Activated CD8-positive, alpha-beta memory T cell treated with anti-CD3 and anti-CD28 coated beads, Interleukin-2, amount 50 U/mL, for 24 hours (primary cell): ENCODE measurements around the gene FBXW7.

ENCODE experiments used
- DNase-seq: peaks from one replicate; pipeline ENCODE4 v3.0.0-alpha.2; 2020; ENCODE audit errors: extremely low read depth

Gene FBXW7

GRCh38 chr4:152369902-152370295 is 166.0 kb downstream of the FBXW7 start:
- DNase-seq: no peak

GRCh38 chr4:152369203-152369901 is 166.5 kb downstream of the FBXW7 start:
- no peak for DNase-seq

DNA sequence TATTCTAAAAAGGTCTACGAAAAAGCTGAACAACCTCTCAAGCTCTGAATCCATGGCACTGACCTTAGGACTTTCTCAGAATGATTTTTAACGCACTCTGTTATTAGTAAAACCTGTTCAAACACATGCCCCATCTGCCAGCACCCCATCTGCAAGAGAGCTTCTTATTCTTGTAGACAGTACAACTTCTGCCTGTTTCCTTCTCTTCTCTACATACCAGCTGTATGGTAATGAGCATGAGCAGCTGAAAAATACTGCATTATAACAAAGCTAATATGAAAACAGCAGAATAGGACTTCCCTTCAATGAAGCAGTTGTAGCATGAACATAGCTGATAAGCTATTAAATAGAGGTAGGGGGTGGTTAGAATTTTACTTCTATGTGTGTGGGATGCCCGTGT is 167.9 kb downstream of the FBXW7 start:
- DNase-seq: no peak

GRCh38 chr4:152364883-152365282 is 171.0 kb downstream of the FBXW7 start:
- no peak for DNase-seq

- no peak for DNase-seq
These were observed 171.5 kb downstream of the FBXW7 start for GRCh38 chr4:152364383-152364782.

DNA sequence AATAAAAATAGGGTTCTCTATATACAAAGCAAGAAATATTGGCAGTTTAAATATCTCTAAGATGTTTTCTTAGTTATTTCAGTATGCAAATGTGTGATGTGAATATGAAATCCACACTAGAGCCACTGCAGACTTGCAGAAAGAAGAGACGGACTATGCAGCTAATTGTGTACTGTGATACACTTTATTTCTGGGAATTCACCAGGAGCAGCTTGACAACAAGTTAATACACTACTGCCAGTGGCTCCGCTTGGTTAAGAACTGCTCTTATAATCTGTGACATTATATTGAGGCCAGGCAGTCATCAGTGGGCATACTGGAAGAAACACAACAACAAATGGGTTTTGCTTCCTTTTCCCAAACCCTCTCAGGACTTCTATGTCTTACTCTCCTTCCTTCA is 172.0 kb downstream of the FBXW7 start:
- DNase-seq: no peak

GRCh38 chr4:152363086-152363485 is 172.8 kb downstream of the FBXW7 start:
- no peak for DNase-seq

DNA sequence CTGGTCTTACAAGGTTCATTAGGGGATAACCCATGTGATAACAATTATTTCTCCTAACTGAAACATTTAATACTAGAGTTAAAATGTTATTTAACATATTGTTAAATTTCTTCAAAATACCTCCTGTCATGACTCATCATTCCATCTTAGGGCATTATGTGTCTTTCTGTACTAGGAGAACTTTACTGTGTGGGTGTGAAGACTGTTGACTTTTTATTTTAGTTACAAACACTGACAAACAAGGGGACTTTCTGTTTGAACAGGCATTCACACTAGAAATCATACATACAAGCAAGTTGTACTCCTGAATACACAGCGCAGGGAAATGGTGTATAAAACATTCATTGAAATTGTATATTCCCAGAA is 175.9 kb downstream of the FBXW7 start:
- no peak for DNase-seq

GRCh38 chr4:152359208-152360044 is 176.5 kb downstream of the FBXW7 start:
- DNase-seq: no peak

GRCh38 chr4:152357206-152357605 is 178.7 kb downstream of the FBXW7 start:
- no peak for DNase-seq

DNA sequence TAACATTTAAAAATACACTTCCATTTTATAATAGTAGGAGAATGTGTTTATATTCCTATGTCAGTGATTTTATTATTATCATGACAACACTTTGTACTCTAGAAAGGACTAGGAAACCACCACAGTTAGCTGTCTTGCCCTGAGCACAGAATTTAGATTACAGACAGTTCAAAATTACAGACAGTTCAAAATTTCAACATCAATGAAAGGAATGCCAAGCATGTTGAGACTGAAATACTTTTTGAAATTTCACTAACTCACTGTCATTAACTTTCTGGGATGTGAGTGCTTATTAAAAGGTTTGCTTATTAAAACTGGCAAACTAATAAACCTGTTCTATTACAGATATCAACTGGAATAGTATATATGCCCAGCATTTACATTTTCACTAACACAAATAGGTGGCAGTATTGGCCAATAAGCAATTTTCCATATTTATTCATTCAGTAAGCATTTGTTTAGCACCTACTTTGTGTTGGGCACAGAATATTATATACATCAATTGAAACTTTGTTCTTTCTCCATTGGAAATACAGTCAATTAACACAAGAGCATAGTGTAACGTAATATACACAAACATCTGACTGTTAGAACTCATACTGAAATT is 179.4 kb downstream of the FBXW7 start:
- DNase-seq: no peak

GRCh38 chr4:152352622-152353116 is 183.2 kb downstream of the FBXW7 start:
- no peak for DNase-seq

DNA sequence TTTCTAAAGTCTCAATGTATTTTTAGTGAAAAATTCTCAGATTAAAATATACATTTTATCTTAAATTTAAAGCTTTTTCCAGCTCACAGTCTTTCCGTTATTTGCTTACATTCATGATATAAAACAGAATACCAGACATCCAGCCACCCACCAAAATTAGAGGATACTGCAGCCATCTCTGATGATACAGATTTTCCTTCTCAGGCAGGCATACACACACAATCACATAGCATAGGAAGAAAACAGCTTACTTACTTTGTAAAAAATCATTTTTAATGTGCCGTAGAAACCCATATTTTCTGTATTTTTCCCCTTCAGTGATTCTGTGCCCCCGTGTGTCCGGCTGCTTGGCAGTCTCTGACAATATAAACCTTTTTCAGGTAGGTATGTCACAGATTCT is 183.7 kb downstream of the FBXW7 start:
- DNase-seq: no peak

GRCh38 chr4:152351080-152351479 is 184.8 kb downstream of the FBXW7 start:
- DNase-seq: no peak

- no peak for DNase-seq
These were observed 187.2 kb downstream of the FBXW7 start for GRCh38 chr4:152348670-152349069.

GRCh38 chr4:152346979-152347378 is 188.9 kb downstream of the FBXW7 start:
- no peak for DNase-seq

DNA sequence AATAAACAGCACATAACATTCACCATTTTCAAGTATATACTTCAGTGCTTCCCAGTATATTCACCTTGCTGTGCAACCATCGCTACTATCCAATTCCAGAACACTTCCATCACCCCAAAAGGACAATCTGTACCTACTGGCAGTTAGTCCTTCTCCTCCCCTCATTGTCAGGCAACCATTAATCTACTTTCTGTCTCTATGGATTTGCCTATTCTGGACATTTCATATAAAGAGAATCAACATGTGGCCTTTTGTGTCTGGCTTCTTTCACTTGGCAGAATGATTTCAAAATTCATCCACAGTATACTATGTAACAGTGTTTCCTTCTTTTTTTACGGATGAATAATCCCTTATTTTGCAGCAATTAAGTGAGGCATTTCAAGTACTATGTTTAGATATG is 189.4 kb downstream of the FBXW7 start:
- no peak for DNase-seq

GRCh38 chr4:152344001-152344400 is 191.9 kb downstream of the FBXW7 start:
- DNase-seq: no peak

- no peak for DNase-seq
These were observed 193.6 kb downstream of the FBXW7 start for GRCh38 chr4:152342293-152342692.

DNA sequence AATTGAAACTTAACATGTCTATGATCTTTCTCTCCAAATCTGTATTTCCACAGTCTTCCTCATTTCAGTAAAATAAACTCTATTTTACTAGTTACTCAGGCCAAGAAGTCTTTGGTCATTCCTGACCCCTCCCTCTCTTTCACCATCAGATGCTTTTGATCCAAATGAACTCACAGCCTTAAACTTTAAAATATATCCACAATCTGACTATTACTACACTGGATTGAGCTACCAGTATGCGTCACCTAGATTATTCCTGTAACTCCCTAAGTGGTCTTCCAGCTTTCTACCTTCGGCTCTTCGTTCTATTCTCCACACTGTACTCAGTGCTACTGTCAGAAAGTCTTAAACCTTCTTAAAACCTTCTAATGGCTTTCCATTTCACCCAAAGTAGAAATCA is 195.1 kb downstream of the FBXW7 start:
- no peak for DNase-seq

DNA sequence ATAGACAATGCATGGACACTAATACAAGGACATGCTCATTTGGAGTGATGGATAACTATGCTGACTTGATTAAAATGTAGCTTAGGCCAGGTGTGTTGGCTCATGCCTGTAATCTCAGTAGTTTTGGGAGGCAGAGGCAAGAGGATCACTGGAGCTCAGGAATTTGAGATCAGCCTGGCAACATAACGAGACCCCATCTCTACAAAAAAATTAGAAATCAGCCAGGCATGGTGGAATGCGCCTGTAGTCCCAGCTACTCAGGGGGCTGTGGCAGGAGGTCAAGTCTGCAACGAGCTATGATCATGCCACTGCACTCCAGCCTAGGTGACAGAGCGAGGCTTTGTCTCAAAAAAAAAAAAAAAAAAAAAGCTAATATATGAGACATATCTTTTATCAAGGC is 196.3 kb downstream of the FBXW7 start:
- DNase-seq: no peak

GRCh38 chr4:152334931-152335330 is 201.0 kb downstream of the FBXW7 start:
- DNase-seq: no peak

DNA sequence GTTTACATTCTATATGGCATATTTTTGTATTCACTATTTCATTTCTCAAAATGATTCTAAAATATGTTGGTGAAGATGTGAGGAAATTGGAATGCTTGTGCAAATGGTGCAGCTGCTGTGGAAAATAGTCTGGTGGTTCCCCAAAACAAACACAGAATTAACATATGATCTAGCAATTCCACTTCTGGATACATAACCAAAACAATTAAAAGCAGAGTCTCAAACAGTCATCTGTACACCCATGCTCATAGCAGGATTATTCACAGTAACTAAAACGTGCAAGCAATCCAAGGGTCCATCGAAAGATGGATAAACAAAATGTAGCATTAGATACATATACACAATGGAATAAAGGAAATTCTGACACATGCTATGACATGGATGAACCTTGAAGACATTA is 204.8 kb downstream of the FBXW7 start:
- DNase-seq: no peak
